G401.6 (cell line): ENCODE measurements around the gene NDEL1.

Experiments
- FAIRE-seq: peaks from 2 replicates; lab custom pipeline; 2012; peaks lifted over from hg19 to GRCh38; lab: Jason Lieb, UNC

The NDEL1 gene

GRCh38 chr17:8504460-8505207, 69.0 kb downstream of the NDEL1 start:
- FAIRE-seq = no peak

- FAIRE-seq = no peak
Measured at GRCh38 chr17:8506145-8506544, 70.5 kb downstream of the NDEL1 start.

- FAIRE-seq = no peak
Measured at GRCh38 chr17:8514801-8515200, 79.1 kb downstream of the NDEL1 start.
